ENCODE results near the gene STAG1.
"Not testable (repeated sequence)": the region's sequence is repeated elsewhere in the genome, so short reads cannot be mapped to it uniquely, and the experiment has no call there.

DNA sequence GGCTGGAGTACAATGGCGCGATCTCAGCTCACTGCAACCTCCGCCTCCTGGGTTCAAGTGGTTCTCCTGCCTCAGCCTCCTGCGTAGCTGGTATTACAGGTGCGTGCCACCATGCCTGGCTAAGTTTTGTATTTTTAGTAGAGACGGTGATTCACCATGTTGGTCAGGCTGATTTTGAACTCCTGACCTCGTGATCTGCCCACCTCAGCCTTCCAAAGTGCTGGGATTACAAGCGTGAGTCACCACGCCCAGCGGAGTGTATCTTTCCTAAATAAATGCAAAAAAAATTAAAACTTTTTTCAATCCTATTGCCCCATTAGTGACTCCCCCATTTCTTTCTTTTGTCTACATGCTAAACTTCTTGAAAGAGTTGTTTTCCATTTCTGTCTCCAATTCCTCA, 49.0 kb upstream of the STAG1 start:
- TF ChIP-seq, protein P1, sequence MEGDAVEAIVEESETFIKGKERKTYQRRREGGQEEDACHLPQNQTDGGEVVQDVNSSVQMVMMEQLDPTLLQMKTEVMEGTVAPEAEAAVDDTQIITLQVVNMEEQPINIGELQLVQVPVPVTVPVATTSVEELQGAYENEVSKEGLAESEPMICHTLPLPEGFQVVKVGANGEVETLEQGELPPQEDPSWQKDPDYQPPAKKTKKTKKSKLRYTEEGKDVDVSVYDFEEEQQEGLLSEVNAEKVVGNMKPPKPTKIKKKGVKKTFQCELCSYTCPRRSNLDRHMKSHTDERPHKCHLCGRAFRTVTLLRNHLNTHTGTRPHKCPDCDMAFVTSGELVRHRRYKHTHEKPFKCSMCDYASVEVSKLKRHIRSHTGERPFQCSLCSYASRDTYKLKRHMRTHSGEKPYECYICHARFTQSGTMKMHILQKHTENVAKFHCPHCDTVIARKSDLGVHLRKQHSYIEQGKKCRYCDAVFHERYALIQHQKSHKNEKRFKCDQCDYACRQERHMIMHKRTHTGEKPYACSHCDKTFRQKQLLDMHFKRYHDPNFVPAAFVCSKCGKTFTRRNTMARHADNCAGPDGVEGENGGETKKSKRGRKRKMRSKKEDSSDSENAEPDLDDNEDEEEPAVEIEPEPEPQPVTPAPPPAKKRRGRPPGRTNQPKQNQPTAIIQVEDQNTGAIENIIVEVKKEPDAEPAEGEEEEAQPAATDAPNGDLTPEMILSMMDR (IDR thresholded peaks at IDR 0.05; ENCODE audit: insufficient read depth, low read length, poor library complexity, severe bottlenecking) = not testable (repeated sequence)
- TF ChIP-seq EZH2phosphoT487 (conservative IDR thresholded peaks at IDR 0.05; ENCODE audit: low read length) = not testable (repeated sequence)

Data from SU-DHL-6 (cell line).